HG03108 (cell line): ENCODE data around the gene SALL4.
"Not testable (repeated sequence)": the region's sequence is repeated elsewhere in the genome, so short reads cannot be mapped to it uniquely, and the experiment has no call there.

ENCODE experiments used
- ATAC-seq: cut with Tn5 transposase; IDR thresholded peaks from one replicate; pipeline ENCODE4 v1.9.1; 2021; ENCODE audit warnings: moderate library complexity; ENCODE audit not compliant: unreplicated experiment

SALL4 gene

DNA sequence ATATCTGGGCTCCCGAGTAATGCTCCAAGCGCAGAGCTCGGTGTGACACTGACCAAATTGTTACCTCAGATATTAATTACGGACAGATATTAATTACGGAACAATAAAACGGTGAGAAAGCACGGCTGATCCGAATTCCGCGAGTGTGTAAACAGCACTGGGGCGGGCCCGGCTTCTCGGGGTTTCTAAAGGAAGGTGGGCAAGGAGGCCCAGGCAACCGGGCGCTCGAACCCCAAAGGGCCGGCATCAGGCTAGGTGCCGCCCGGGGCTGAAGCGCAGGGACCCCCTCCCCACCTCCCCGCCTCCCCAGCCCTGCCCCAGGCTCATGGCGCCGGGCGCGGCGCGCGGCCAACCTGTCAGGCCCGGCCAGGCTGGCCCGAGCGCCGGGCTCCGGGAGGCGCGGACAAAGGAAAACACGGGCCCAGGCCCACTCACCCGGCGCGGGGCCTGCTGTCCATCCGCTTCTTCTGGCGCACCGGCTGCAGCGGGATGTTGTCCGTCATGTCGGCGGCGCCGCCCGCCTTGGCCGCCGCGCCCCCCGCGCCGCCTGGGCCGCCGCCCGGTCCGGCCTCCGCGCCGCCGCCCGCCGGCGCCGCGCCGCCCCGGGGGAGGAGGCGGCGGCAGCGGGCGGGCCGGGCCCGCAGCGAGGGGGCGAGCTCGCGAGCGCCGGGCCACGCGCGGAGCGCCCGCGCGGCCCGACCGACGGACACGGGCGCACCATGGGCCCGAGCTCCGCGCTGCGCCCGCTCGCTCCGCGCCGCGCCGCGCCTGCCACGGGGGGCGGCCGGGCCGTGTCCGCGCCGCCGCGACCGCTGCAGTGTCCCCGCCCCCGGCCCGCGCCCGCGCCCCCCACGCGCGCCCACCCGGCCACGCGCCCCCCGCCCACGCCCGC, 34.2 kb downstream of the SALL4 start, which contains the start of gene ATP9A:
Gene ATP9A, minus strand, starts transcription at position 524 of the 892 bp plus-strand sequence. Its CDS starts 21 bp downstream, at position 503.
- no peak for ATAC-seq

DNA sequence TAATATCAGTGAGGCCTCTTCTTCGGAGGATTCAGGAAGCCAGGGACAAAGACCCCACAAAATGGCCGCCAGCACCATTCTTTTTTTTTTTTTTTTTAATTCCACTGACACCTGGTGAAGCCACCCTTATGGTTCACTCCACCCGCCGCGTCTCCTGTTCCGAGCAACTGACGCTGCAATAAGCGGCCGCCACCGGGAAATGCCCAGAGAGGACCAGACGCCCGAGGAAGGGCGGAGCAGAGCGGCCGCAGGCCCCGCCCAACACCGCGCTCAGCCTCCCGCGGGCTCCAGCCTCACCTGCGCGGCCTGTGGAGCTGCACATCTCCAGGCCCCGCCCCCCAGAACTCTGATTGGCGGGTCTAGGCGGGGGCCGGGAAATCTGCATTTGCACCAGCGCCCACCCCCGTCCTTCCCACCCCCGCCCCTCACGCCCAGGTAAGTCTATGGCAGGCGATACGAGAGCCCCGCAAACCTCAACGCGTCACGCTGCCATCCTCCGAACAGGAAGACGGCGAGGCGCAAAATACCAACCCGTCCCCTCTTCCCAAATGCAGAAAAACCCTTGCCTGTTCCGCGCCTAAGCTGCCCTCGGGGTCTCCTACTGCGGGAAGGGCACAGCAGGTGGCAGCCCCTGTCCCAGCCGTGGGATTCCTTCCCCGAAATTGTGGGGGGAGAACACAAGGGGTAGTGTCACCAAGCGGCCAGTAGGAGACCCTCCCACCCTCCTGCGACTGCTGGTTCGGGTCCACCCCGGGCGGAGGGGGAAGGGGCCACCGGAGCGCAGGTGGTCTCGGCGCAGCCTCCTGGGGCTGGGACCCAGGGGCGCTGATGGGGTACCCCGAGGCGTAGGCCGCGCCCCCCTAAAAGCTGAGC, 35.1 kb downstream of the SALL4 start:
- no peak for ATAC-seq

DNA sequence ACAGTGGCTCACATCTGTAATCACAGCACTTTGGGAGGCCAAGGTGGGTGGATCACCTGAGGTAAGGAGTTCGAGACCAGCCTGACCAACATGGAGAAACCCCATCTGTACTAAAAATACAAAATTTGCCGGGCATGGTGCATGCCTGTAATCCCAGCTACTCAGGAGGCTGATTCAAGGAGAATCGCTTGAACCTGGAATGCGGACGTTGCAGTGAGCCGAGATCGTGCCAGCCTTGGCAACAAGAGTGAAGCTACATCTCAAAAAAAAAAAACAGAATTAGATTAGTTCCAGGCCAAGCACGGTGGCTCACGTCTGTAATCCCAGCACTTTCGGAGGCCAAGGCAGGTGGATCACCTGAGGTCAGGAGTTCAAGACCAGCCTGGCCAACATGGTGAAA, 36.9 kb downstream of the SALL4 start:
- not testable (repeated sequence) for ATAC-seq

DNA sequence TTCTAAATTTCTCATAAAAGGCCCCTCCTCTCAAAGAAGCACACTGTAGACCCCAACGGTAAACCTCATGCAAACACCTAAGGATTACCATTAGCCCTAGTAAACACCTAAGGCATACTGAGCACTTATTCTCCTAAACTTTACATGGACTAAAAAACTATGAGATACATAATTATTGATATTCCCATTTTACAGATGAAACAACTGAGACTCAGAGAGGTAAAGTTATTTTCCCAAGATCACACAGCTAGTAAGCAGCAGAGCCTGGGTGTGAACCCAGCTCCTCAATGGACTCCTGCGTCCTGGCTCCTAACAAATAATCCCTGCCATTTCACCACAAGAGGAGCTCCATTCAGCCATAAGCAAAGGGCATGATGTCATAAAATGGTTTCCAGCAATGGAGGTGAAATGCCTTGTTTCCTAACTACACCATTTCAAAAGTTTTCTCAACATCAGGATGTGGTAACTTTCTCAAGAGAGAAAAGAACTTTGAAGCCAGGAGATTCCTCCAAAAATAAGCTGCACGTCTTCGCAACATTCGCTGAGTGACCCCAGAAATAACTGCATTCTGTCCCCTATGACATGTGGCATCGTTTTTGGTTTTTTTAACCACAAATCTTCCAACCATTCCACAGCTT, 38.2 kb downstream of the SALL4 start:
- ATAC-seq = no peak

DNA sequence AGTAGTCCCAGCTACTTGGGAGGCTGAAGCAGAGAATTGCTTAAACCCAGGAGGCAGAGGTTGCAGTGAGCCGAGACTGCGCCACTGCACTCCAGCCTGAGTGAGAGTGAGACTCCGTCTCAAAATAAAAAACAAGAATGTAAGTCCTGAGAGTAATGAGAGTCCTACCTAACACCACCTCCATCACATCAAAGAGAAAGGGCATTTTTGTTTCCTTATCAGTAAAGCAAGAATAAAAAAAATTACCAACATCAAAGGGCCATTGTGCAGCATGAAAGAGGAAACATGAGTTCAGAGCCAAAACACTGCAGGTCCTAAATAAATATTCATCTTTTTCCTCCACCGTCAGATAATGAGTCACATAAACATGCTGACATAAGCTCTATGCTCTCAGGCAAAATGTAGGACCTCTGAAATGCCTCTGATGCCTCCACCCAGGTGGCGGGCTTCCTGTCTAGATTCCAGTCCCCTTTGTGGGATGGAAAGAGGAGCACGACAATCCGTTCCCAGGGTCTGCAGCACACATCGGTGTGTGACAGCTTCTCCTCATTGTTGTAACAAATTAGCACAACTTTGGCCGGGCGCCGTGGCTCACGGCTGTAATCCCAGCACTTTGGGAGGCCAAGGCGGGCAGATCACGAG, 41.3 kb downstream of the SALL4 start:
- ATAC-seq = no peak

DNA sequence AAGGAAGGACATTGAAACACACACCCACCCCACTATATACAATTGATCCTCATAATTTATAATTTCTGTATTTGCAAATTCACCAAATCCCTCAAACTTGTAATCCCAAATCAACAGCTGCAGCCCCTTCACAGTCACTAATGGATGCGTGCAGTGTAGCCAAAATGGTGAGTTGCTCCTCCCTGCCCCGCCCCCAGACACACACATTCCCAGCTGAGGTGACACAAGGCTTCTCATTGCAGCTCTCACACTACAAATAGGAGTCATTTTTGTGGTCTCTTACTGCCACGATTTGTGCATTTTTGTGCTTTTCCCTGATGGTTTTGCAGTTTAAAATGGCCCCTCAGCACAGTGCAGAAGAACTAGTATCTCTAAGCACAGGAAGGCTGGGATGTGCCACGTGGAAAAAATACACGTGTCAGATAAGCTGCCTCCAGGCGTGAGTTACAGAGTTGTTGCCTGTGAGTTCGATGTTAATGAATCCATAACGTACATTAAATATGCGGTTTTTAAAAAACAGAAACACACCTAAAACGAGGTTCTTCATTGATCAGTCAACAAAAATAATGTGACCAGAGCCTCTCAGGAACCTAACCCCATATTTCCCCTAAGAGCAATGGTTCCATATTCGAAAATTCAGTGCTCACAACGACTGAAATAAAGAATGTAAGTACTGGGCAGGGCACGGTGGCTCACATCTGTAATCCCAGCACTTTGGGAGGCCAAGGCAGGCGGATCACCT, 42.4 kb downstream of the SALL4 start:
- no peak for ATAC-seq

DNA sequence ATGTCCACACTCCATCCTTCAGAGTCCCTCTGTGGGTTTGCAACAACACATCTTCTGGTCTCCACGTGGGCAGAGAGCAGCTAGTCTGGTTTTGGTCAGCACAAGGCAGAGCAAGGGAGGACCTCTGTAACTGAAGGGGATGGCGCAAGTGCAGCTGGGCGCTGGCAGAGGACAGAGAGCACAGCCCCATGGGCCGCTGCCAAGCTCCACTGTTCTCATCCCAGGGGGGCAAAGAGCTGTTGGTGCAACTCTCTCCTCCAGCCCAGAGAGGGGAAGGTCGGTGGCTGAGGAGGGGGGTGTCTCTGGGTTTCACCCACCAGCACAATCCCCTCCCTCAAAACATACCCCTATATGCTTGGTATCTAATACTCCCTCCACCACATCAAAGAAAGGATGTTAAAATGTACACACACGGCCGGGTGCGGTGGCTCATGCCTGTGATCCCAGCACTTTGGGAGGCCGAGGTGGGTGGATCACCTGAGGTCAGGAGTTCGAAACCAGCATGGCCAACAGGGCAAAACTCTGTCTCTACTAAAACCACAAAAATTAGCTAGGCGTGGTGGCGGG, 43.3 kb downstream of the SALL4 start:
- ATAC-seq = no peak

DNA sequence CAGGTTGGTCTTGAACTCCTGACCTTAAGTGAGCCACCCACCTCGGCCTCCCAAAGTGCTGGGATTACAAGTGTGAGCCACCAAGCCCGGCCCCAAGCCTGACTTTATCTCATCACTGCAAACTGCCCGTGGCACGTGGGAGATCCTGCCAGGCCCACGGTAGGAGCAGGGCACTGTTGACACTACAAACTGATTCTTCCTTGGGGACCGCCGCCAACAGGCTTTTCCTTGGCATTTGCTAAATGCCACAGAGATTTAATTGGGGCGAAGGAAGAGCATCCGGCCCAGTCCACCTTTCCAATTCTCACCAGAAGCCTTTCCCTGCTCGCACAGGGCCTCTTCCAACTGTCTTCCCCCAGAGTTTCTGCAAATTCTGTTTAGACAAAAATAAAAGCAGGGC, 45.1 kb downstream of the SALL4 start:
- ATAC-seq = no peak

DNA sequence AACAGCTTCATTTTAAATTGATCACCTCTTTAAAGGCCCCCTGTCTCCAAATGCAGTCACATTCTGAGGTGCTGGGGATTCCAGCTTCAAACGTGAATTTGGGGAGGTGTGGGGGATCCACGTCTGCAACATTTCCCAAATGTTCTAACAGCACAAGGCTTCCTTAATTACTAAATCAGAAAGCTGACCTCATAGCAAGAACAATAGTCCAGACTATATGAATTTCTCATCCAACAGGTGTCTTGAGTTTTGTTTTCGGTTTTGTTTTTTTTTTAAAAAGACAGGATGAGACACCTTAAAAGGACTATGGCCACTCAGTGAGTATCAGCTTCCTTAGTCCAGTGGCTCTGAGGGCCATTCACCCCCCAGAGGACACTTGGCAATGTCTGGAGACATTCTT, 45.7 kb downstream of the SALL4 start:
- no peak for ATAC-seq

DNA sequence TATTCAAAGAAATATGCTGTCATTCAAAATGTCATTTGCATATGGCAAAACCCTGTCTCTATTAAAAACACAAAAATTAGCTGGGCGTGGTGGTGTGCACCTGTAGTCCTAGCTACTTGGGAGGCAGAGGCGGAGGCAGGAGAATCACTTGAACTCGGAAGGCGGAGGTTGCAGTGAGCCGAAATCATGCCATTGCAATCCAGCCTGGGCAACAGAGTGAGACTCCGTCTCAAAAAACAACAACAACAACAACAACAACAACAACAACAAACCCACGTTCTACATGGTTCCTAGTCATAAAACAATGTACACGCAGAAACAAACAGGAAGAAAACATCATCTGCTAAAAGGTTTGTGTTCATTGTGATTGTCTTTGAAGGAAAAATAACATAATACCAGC, 49.1 kb downstream of the SALL4 start:
- not testable (repeated sequence) for ATAC-seq

DNA sequence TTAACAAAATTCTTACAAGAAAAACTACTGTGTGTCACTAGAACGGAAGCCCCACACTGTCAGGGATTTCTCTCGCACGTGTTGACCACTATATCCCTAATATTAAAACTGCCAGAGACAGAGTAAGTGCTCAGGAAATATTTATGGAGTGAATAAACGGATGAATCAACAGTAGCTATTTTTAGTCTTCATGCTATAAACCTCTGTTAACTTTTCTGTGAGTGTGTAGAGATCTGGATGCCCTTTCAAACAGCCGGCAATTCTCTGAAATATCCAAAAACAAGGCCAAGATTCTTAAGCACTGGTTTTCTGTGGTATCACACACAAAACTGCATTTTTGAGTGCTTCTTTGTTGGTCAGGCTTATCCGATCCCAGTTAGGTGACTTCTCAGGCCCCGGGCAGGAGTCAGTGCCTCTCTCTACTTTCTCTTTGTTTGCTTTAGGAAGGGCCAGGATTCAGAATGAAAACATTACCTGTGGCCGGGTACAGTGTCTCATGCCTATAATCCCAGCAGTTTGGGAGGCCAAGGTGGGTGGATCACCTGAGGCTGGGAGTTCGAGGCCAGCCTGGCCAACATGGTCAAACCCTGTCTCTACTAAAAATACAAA, 49.9 kb downstream of the SALL4 start:
- ATAC-seq = no peak

DNA sequence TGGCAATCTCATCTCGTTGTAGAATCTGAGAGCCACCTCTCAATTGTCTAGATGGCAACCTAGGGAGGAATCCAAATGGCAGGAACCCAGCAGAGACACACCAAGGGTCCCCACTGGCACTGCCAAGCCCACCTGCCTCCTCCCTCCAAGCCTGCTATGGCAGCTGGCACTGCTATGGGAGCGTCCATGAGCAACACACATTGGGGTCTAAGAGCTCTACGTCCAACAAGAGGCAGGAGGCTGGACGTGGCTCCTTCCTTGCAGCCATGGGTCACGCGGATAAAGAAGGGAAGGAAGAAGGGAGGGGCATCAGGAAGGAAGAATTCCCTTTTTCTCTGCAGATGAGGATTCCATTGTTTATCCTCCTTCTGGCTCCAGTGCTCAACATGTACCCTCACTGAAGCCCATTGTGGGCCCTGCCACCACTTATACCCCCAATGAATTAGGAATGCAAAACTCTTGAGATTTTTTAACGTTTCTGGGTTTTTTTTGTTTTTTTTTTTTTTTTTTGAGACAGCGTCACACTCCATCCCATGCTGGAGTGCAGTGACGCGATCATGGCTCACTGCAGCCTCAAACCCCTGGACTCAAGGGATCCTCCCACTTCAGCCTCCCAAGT, 51.4 kb downstream of the SALL4 start:
- no peak for ATAC-seq

DNA sequence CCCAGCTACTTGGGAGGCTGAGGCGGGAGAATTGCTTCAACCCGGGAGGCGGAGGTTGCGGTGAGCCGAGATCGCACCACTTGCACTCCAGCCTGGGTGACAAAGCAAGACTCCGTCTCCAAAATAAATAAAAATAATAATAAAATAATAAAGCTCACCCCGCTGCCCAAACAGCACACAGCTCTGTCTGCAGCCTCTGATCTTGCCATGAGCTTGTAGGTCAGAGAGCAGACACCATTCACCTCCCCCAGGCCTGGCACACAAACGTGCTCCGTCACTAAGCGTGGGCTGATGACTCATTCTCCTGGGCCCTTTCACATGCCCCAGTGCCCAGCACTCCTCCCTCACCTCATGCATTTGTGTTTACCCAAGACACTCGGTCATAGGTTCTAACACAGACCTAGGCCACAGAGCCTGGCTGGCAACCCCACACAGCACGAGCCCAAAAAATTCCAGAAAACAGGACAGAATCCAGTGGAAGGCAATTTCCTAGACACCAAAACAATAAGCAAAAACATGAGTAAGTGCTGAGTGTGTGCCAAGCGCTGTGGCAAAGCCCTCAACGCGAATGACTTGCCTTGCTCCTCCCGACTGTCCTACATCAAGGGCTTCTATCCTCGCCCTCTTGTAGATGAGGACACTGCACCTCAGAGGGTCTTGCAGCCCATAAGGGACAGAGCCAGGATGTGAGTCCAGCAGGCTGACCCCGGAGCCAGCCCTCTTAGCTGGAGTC, 52.1 kb downstream of the SALL4 start:
- ATAC-seq = no peak

DNA sequence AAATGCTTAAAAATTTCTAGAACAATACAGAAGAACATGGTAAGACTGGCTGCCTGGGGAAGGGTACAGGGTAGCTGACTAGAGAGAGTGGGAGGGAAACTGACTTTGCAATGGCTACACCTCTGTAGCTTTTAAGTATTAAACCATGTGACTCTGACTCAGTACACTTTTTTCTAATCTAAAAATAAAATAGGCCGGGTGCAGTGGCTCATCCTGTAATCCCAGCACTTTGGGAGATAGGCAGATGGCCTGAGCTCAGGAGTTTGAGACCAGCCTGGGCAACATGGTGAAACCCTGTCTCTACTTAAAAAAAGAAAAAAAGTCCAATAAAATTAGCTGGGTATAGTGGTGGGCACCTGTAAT, 52.7 kb downstream of the SALL4 start:
- ATAC-seq = no peak

DNA sequence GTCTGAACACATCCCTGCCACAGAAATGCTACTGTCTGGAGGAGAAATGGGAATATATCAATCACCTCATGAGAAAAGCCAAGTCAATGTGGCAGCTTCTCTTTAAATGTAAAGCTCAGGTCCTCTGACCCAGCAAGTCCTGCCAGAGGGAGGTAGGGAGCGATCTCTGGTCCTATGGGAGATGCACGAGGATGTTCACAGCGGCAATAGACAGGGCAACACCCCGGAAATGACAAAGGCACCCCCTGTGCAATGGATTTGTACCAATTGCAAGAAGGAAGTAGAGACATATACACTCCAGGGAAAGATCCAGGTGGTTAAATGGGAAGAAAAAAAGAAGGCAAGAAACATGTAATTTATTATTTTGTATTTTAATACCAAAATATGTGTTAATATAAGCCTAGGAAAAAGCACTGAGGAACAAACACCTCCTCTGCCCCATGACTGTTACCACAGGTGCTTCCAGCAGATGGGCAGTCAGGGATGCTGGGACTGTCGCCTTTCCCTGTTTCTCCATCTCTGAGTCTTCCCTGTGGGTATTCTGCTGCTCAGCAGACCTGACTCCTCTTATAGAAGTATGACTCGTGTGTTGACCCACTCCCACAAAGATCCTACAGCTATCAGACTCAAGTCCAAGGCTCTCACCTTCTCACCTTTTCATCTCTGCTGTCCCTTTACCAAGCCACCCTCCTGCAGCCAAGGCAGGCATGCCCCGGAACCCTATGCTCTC, 55.0 kb downstream of the SALL4 start:
- no peak for ATAC-seq

DNA sequence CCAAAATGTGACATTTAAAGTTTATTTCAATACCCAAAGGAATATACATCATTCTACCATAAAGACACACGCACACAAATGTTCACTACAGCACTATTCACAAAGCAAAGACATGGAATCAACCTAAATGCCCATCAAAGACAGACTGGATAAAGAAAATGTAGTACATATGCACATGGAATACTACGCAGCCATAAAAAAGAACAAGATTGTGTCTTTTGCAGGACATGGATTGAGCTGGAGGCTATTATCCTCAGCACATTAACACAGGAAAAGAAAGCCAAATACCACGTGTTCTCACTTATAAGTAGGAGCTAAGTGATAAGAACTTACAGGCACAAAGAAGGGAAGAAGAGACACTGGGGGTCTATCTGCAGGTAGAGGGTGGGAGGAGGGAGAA, 56.5 kb downstream of the SALL4 start:
- no peak for ATAC-seq

DNA sequence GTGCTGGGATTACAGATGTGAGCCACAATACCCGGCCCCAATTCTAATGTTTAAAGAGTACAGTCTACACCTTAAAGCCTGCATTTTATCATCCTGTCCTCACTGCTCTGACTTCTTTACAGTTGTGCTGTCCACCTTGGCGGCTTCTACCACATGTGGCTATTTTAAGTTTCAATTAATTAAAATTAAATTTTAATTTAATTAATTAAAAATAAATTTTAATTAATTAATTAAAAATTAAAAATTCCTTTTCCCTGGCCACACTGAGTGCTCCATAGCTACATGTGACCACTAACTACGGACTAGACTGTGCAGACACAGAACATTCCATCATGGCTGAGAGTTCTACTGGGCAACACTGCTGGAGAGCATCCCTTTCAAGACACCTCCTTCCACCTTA, 61.5 kb downstream of the SALL4 start:
- ATAC-seq = no peak

DNA sequence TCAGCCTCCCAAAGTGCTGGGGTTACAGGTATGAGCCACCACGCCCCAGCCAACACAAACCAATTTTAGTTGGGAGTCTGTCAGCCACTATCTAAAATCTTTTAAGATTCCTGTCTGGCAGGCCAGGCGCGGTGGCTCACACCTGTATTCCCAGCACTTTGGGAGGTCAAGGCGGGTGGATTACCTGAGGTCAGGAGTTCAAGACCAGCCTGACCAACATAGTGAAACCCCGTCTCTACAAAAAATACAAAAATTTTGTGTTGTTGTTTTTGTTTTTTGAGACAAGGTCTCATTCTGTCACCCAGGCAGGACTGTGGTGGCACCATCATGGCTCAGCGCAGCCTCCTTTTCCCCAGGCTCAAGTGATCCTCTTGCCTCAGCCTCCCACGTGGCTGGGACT, 62.0 kb downstream of the SALL4 start:
- not testable (repeated sequence) for ATAC-seq
